ENCODE results near the gene PROZ. TPM values are rescaled to one million over a fixed set of nuclear protein-coding genes. Genes with fewer than 3 reads are reported as not detected.

PROZ gene
- total and polyA plus RNA-seq, 9 of the 15 experiments (the other 6 are each of a cell fraction or from before 2014, with no cell fraction given) = not detected

DNA sequence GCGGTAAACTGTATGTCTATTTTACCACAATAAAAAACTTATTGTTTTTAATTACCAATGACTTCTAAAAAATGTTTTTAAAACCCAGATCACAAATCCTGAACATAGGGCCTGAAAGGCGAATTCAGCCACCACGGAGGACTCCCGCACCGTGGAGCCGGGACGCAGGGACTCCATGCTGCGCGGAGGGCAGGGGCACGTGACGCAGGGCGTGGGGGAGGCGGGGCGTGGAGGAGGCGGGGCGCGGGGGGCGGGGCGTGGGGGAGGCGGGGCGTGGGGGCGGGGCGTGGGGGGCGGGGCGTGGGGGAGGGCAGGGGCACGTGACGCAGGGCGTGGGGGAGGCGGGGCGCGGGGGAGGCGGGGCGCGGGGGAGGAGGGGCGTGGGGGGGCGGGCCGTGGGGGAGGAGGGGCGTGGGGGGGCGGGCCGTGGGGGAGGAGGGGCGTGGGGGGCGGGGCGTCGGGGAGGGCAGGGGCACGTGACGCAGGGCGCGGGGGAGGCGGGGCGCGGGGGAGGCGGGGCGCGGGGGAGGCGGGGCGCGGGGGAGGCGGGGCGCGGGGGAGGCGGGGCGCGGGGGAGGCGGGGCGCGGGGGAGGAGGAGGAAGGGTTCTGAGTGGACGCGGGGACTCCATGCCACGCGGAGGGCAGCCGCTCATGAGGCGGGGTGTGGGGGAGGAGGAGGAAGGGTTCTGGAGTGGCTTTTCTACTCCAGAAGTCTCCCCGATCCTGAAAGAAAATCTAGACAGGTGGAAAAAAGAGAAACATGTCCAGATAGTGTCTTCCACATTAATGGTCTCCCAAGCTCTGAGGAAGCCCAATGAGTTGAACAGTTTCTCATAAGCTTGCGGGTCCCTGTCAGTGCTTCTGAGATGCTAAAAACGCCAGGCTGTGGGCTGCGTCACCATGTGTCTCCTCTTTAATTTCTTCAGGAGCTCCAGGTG lies 4.4 kb upstream of the PROZ start (continued):
- TF ChIP-seq ZNF639 (CRISPR knock-in tag; conservative IDR thresholded peaks at IDR 0.05 in 1 of 2, IDR thresholded peaks at IDR 0.05 in 1 of 2) (peak in 1 of 2 experiments; percentile 57; a peak in 2 of 4 replicates), NCOR1 (IDR thresholded peaks at IDR 0.05) (no peak), ARNT (IDR thresholded peaks at IDR 0.05) (peak in 1 of 2 experiments; percentile 99; a peak in 2 of 4 replicates), TBP (optimal IDR thresholded peaks at IDR 0.05; ENCODE audit: low read depth, low read length) (peak; percentile 37), EGR1 (conservative IDR thresholded peaks at IDR 0.05) (peak; percentile 42; the same call in 1 of the 2 replicates), ZNF408 (CRISPR knock-in tag; IDR thresholded peaks at IDR 0.05; ENCODE audit: low read depth) (no peak), TFE3 (CRISPR knock-in tag; IDR thresholded peaks at IDR 0.05) (peak; percentile 46; the same call in 1 of the 2 replicates), CCNT2 (IDR thresholded peaks at IDR 0.05; ENCODE audit: borderline replicate concordance, extremely low read depth, insufficient read length, low read depth, low read length) (peak; percentile 4), MYC (IDR thresholded peaks at IDR 0.05; ENCODE audit: low read depth, low read length) (peak; percentile 63), MYC (CRISPR knock-in tag; IDR thresholded peaks at IDR 0.05; ENCODE audit: borderline replicate concordance, low read depth) (no peak), BHLHE40 (IDR thresholded peaks at IDR 0.05; ENCODE audit: low read length) (peak; percentile 92), VEZF1 (CRISPR knock-in tag; IDR thresholded peaks at IDR 0.05) (peak; percentile 98), CXXC5 (CRISPR knock-in tag; IDR thresholded peaks at IDR 0.05) (peak; percentile 72)
- TF ChIP-seq, protein P1, sequence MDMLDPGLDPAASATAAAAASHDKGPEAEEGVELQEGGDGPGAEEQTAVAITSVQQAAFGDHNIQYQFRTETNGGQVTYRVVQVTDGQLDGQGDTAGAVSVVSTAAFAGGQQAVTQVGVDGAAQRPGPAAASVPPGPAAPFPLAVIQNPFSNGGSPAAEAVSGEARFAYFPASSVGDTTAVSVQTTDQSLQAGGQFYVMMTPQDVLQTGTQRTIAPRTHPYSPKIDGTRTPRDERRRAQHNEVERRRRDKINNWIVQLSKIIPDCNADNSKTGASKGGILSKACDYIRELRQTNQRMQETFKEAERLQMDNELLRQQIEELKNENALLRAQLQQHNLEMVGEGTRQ (CRISPR knock-in tag; IDR thresholded peaks at IDR 0.05) = peak; percentile 92

All from K562 (cell line).